ENCODE results near the gene ANKRD42. TPM values are rescaled to one million over a fixed set of nuclear protein-coding genes. Genes with fewer than 3 reads are reported as not detected.

ANKRD42 gene
- total RNA-seq, 1 experiment from 2014 or later = 8.6 TPM

- ChIA-PET POLR2A (interaction anchor here (0.9 to 7.1 kb wide), 10 partner anchors 10 to 261 kb away, joined by 3 to 126 read pairs (median 4); partner anchors contain the start of genes ANKRD42, DDIAS, PRCP and RAB30), CTCF (interaction anchor here (0.6 to 1.5 kb wide), 4 partner anchors 73 to 252 kb away, joined by 3 to 4 read pairs (median 4); partner anchors contain the start of gene RAB30)
- H3K36me3 Mint-ChIP-seq (ENCODE audit: insufficient read depth, unreplicated experiment) = peaks cover 86% of the 10 kb centered on the region
- DNase-seq (ENCODE audit: unreplicated experiment) = no peak
- H3K9me3 Mint-ChIP-seq (ENCODE audit: unreplicated experiment) = no peaks in the 10 kb centered on the region
- no peaks in the 10 kb centered on the region for H3K27me3 Mint-ChIP-seq (ENCODE audit: insufficient read depth, unreplicated experiment)
- H3K4me1 Mint-ChIP-seq (ENCODE audit: insufficient read depth, unreplicated experiment) = peaks cover 14% of the 10 kb centered on the region
- peak overlapping the region; percentile 19 for H3K27ac Mint-ChIP-seq (ENCODE audit: low read depth, unreplicated experiment)
- peak overlapping the region; percentile 98 for H3K4me3 Mint-ChIP-seq (ENCODE audit: unreplicated experiment)
- BruUV-seq (replicated peaks) = no TSS peak
- no peak for TF ChIP-seq CTCF (IDR thresholded peaks at IDR 0.05; ENCODE audit: unreplicated experiment)
- intact Hi-C loops (cut with micrococcal nuclease) = no loop called here
Observed at GRCh38 chr11:83161610-83162199, 31.8 kb upstream of the ANKRD42 start.

- CTCF ChIA-PET = interaction anchor here (0.6 to 1.5 kb wide), 5 partner anchors 33 to 303 kb away, joined by 3 to 4 read pairs (median 3); partner anchors contain the start of gene RAB30
- Mint-ChIP-seq H3K27me3 (ENCODE audit: insufficient read depth, unreplicated experiment) (no peaks in the 10 kb centered on the region), H3K36me3 (ENCODE audit: insufficient read depth, unreplicated experiment) (peaks cover 86% of the 10 kb centered on the region), H3K4me1 (ENCODE audit: insufficient read depth, unreplicated experiment) (peaks cover 14% of the 10 kb centered on the region), H3K27ac (ENCODE audit: low read depth, unreplicated experiment) (no peak overlapping the region), H3K4me3 (ENCODE audit: unreplicated experiment) (peak overlapping the region; percentile 98), H3K9me3 (ENCODE audit: unreplicated experiment) (no peaks in the 10 kb centered on the region)
- POLR2A ChIA-PET = interaction anchor here (0.8 to 1.6 kb wide), 9 partner anchors 10 to 129 kb away, joined by 3 to 5 read pairs (median 3); partner anchors contain the start of genes ANKRD42 and RAB30
- no peak for TF ChIP-seq CTCF (IDR thresholded peaks at IDR 0.05; ENCODE audit: unreplicated experiment)
- no peak for DNase-seq (ENCODE audit: unreplicated experiment)
- no TSS peak for BruUV-seq (replicated peaks)
- intact Hi-C loops (cut with micrococcal nuclease) = no loop called here
Observed at GRCh38 chr11:83162377-83162776, 31.1 kb upstream of the ANKRD42 start.

DNA sequence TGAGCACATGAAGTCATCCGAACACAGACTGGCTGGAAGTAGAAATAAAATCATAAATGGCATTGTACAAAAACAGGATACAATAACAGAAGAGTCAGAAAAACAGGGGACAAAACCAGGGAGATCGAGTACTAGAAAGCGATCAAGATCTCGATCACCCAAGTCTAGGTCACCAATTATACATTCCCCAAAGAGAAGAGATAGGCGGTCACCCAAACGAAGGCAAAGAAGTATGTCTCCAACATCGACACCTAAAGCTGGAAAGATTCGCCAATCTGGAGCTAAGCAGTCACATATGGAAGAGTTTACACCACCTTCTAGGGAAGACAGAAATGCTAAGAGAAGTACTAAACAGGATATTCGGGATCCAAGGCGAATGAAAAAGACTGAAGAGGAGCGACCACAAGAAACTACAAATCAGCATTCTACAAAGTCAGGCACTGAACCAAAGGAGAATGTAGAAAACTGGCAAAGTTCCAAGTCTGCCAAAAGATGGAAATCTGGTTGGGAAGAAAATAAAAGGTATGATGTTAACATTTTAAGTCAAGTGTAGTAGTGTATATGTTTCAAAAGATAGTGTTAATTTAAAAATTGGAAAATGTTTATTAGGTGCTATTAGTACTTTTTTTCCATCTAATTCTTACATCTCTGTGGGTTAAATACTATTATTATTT, 27.2 kb upstream of the ANKRD42 start:
- Mint-ChIP-seq H3K27me3 (ENCODE audit: insufficient read depth, unreplicated experiment) (no peaks in the 10 kb centered on the region), H3K4me1 (ENCODE audit: insufficient read depth, unreplicated experiment) (peaks cover 23% of the 10 kb centered on the region), H3K27ac (ENCODE audit: low read depth, unreplicated experiment) (no peak overlapping the region), H3K36me3 (ENCODE audit: insufficient read depth, unreplicated experiment) (peaks cover 86% of the 10 kb centered on the region), H3K9me3 (ENCODE audit: unreplicated experiment) (no peaks in the 10 kb centered on the region), H3K4me3 (ENCODE audit: unreplicated experiment) (no peak overlapping the region)
- intact Hi-C loops (cut with micrococcal nuclease) = no loop called here
- POLR2A ChIA-PET = interaction anchor here (2.3 to 6.1 kb wide), 2 partner anchors 8 to 27 kb away, joined by 18 to 48 read pairs; partner anchors contain the start of genes ANKRD42 and PCF11
- CTCF ChIA-PET = interaction anchor here (1.4 kb wide), 1 partner anchor 95 kb away, joined by 4 read pairs; the partner anchor contains the start of gene RAB30
- TF ChIP-seq CTCF (IDR thresholded peaks at IDR 0.05; ENCODE audit: unreplicated experiment) = no peak
- TSS peak; percentile 3 for BruUV-seq (replicated peaks)
- DNase-seq (ENCODE audit: unreplicated experiment) = no peak

DNA sequence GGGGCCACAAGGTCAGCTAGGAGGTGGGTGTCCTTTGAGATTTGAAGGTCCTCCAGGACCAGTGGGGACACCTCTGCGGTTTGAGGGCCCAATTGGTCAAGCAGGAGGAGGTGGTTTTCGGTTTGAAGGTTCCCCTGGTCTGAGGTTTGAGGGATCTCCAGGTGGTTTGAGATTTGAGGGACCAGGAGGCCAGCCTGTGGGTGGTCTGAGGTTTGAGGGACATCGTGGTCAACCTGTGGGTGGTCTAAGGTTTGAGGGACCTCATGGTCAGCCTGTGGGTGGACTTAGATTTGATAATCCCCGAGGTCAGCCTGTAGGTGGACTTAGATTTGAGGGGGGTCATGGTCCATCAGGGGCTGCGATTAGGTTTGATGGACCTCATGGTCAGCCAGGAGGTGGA, 24.8 kb upstream of the ANKRD42 start:
- peak overlapping the region; percentile 29 for H3K4me3 Mint-ChIP-seq (ENCODE audit: unreplicated experiment)
- ChIA-PET CTCF (no interaction called here), POLR2A (interaction anchor here (0.8 to 6.1 kb wide), 4 partner anchors 10 to 26 kb away, joined by 3 to 48 read pairs (median 8); partner anchors contain the start of gene PCF11)
- H3K27ac Mint-ChIP-seq (ENCODE audit: low read depth, unreplicated experiment) = no peak overlapping the region
- BruUV-seq (replicated peaks) = no TSS peak
- no peaks in the 10 kb centered on the region for H3K27me3 Mint-ChIP-seq (ENCODE audit: insufficient read depth, unreplicated experiment)
- no peak for TF ChIP-seq CTCF (IDR thresholded peaks at IDR 0.05; ENCODE audit: unreplicated experiment)
- intact Hi-C loops (cut with micrococcal nuclease) = no loop called here
- H3K9me3 Mint-ChIP-seq (ENCODE audit: unreplicated experiment) = no peaks in the 10 kb centered on the region
- H3K36me3 Mint-ChIP-seq (ENCODE audit: insufficient read depth, unreplicated experiment) = peaks cover 100% of the 10 kb centered on the region
- DNase-seq (ENCODE audit: unreplicated experiment) = no peak
- H3K4me1 Mint-ChIP-seq (ENCODE audit: insufficient read depth, unreplicated experiment) = peaks cover 23% of the 10 kb centered on the region

Measured in MCF 10A (cell line).